Testis (tissue), 3 donors: ENCODE data around the gene APCDD1L. TPM values are rescaled to one million over a fixed set of nuclear protein-coding genes. Genes with fewer than 3 reads are reported as not detected.

ENCODE experiments used
- DNase-seq: peaks from one replicate; pipeline ENCODE4 v3.0.0-alpha.2; 2019
- H3K27ac ChIP-seq, 2 donors: fragments of 200-600 bp; sonication (generic); one replicate each; pipeline ENCODE4 v1.5.1; 2019
- H3K27me3 ChIP-seq: fragments of 200-600 bp; sonication (generic); one replicate; pipeline ENCODE4 v1.5.1; 2019
- H3K36me3 ChIP-seq: fragments of 200-600 bp; sonication (generic); one replicate; pipeline ENCODE4 v1.5.1; 2017; ENCODE audit warnings: low read depth; ENCODE audit errors: missing control alignments
- H3K4me1 ChIP-seq: fragments of 200-600 bp; sonication (generic); one replicate; pipeline ENCODE4 v1.5.1; 2019
- H3K4me3 ChIP-seq, 2 donors: fragments of 200-600 bp; sonication (generic); one replicate each; pipeline ENCODE4 v1.5.1; 2017 to 2019
- H3K9me3 ChIP-seq: fragments of 200-600 bp; sonication (generic); one replicate; pipeline ENCODE4 v1.5.1; 2017
- POLR2A ChIP-seq: fragments of 450-650 bp; IDR thresholded peaks from one replicate; pipeline ENCODE4 v1.6.1; 2017; ENCODE audit warnings: antibody characterized with exemption, mild to moderate bottlenecking, moderate library complexity
- WGBS, 2 donors: methylation state at CpG; one replicate each; pipeline ENCODE4 v1.1.5; 2018; 5-methylcytosine and 5-hydroxymethylcytosine counted together
- intact Hi-C: fragments of 100-400 bp; cut with DNase I; formaldehyde crosslinking; loops from one replicate; pipeline ENCODE4 v1.15.1; 2023; ENCODE audit warnings: low total_unique reads
- polyA plus RNA-seq: library from polyadenylated mRNA; stranded (reverse); fragments of 350-450 nt; fragmentation: Illumina TruSeq; extraction: RNeasy Lipid Tissue Mini Kit (QIAGEN cat#74804); gene quantifications from one replicate; pipeline ENCODE4 v1.2.3, GENCODE V29; 2014; ENCODE audit warnings: low read depth, low replicate concordance; ENCODE audit not compliant: insufficient read depth
- total RNA-seq, 2 donors: library from RNA; depleted of rRNA; stranded (reverse); fragments of >200 nt; gene quantifications; one replicate each; pipeline ENCODE4 v1.2.3, GENCODE V29; 2016
- TF ChIP-seq, protein P1 (sequence below), 3 experiments: fragments of 450-650 bp in 2 of 3; fragments of 200-600 bp in 1 of 3; sonication (generic) in 1 of 3; IDR thresholded peaks; one replicate each; pipeline ENCODE4 v1.5.1; 2016 to 2019; ENCODE audit warnings: antibody characterized with exemption in 3 of 3, mild to moderate bottlenecking in 2 of 3, moderate library complexity in 1 of 3

APCDD1L gene
- total and polyA plus RNA-seq, 3 donors from 2014 or later = 0.12 to 0.20 TPM; not detected in 1

DNA sequence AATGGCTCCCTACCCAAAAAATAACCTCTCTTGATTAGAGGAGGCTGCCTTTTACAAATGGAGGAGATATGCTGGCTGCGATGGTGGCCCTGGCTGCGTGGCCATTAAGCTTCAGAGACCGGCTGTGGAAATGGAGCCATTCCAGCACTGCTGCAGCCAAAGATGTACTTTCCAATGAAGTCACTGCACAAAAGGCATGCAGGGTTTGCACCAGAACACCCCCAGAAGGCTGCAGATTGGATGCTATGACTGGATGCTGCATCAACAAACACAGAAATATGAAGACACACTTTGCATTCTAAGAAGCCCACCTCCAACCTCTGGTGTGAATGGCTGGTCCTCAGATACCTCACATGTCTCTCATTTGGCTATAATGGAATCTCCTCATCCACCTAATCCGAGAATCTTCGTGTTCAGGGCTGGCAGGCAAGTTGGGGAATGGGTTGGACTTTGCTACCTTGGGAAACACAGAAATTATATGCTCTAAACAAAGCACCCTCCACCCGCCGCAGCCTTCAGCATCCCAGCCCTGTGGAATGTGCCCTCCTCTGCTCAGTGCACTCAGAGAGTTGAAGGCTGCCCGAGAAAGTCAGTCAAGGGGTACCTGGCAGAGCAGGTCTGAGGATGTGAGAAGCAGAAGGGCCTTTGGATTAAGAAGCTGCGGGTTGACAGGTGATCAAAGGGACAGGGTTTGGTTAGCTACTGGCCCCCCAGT, 35.3 kb downstream of the APCDD1L start:
- intact Hi-C loops = no loop called here

DNA sequence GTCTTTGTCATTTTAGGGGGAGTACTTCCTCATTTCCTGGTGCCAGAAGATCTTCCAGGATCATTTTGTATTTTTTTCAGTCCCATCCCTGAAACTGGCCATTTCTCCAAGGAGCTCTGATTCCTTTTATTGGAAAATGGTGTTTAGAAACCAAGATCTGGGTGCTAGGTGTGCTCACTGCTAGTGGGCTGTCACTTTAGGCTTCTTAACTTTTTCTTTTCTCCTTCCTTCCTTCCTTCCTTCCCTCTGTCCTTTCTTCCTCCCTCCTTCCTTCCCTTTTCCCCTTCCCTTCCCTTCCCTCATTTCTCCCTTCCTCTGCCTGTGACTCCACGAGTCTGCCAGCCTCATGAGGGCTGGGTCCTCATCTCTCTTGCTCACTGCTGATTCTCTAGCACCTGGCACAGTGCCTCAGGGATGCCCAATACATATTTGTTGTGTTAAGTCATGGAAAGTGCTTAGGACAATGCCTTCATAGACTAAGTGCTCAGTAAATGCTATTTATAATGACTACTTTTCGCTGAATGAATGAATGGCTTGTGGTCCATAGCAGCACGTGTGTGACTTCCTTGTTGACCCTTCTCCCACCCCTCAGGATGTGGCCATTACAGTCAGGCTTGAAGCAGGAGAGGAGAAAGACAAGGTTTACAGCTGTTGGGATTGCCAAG, 36.9 kb downstream of the APCDD1L start:
- Histone ChIP-seq H3K4me1 (no peaks in the 10 kb centered on the region), H3K4me3 (no peak overlapping the region), H3K36me3 (no peaks in the 10 kb centered on the region), H3K27ac (no peak overlapping the region), H3K27me3 (no peaks in the 10 kb centered on the region), H3K9me3 (no peaks in the 10 kb centered on the region)
- intact Hi-C loops = no loop called here
- TF ChIP-seq, protein P1, sequence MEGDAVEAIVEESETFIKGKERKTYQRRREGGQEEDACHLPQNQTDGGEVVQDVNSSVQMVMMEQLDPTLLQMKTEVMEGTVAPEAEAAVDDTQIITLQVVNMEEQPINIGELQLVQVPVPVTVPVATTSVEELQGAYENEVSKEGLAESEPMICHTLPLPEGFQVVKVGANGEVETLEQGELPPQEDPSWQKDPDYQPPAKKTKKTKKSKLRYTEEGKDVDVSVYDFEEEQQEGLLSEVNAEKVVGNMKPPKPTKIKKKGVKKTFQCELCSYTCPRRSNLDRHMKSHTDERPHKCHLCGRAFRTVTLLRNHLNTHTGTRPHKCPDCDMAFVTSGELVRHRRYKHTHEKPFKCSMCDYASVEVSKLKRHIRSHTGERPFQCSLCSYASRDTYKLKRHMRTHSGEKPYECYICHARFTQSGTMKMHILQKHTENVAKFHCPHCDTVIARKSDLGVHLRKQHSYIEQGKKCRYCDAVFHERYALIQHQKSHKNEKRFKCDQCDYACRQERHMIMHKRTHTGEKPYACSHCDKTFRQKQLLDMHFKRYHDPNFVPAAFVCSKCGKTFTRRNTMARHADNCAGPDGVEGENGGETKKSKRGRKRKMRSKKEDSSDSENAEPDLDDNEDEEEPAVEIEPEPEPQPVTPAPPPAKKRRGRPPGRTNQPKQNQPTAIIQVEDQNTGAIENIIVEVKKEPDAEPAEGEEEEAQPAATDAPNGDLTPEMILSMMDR (IDR thresholded peaks at IDR 0.05) = no peak
- TF ChIP-seq POLR2A = no peak
- 94 to 98% methylated on average over 3 of the region's 3 CpGs for WGBS, 2 donors
- no peak for DNase-seq

More for the DNA sequence above, 35.3 kb downstream of the APCDD1L start:
- Histone ChIP-seq H3K9me3 (no peaks in the 10 kb centered on the region), H3K4me3 (no peak overlapping the region), H3K36me3 (no peaks in the 10 kb centered on the region), H3K4me1 (no peaks in the 10 kb centered on the region), H3K27me3 (no peaks in the 10 kb centered on the region), H3K27ac (no peak overlapping the region)
- DNase-seq = no peak
- TF ChIP-seq, protein P1 (IDR thresholded peaks at IDR 0.05) = no peak
- TF ChIP-seq POLR2A = no peak
- 80 to 91% methylated on average over 9 of the region's 9 CpGs for WGBS, 2 donors

DNA sequence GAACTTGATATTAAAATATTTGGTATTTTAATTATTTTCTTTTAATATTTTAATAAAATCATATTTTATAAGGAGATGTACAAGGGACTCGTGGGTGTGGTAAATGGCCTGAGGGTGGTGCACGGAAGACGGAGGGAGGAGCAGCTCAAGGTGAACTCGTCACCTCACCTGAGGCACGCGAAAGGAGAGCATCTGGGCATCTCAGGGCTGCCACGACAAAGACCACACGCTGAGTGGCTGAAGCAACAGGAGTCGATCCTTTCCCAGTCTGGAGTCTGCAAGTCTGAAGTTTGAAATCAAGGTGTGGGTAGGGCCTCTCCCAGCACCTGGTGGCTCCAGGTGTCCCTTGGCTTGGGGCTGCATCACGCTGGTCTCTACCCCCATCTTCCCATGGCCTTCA, 39.7 kb downstream of the APCDD1L start:
- no peaks in the 10 kb centered on the region for H3K27me3 ChIP-seq
- TF ChIP-seq, protein P1 (IDR thresholded peaks at IDR 0.05) = no peak
- TF ChIP-seq POLR2A = no peak
- DNase-seq = no peak
- H3K4me1 ChIP-seq = no peaks in the 10 kb centered on the region
- H3K36me3 ChIP-seq = no peaks in the 10 kb centered on the region
- no peak overlapping the region for H3K4me3 ChIP-seq
- no peak overlapping the region for H3K27ac ChIP-seq
- no peaks in the 10 kb centered on the region for H3K9me3 ChIP-seq
- 87 to 89% methylated on average over 10 of the region's 10 CpGs for WGBS, 2 donors
- intact Hi-C loops = no loop called here

DNA sequence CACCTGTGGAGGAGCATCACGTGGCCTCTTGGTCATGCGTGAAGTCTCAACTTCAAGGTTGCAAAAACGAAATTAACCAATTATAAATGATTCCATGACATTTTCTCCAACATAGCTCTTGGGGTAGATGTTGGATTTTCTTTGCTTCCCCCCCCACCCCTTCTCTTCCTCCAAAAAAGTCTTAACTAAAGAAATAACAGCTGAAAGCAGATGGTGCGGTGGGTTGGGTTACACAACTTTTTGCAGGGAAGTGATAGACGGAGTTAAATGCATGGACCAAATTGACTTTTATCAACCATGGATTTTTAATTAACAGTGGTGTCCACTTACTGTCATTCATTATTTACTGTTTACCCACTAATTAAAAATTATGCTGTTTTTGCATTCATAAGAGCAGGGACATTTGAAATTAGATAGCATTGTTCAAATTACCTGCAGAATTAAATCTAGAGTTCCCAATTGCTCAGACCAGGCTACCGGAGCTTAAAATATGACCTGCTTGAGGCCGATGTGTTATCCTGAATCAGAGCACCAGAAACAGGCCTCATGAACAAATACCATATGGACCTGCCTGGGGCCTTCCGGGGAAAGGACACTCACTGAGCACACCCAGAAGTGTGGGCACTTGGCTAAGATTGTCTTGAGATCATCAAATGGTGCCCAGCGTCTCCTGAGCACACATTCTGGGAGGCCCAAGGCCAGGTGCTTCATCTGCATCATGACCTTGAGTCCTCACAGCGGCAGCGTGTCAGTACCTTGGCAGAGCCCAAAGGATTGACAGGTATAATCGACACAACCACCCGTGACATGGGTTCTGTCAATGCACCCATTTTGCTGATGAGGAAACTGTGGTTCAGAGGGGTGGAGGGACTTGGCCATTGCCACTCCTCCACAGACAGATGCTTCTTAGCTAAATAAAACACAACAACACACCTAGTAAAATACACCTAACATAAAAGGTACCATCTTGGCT, 41.5 kb downstream of the APCDD1L start:
- 91 to 92% methylated on average over 8 to 13 of the region's 13 CpGs for WGBS, 2 donors
- no peak for DNase-seq
- intact Hi-C loops = no loop called here
- no peaks in the 10 kb centered on the region for H3K4me1 ChIP-seq
- TF ChIP-seq POLR2A = no peak
- TF ChIP-seq, protein P1 (IDR thresholded peaks at IDR 0.05) = no peak
- H3K27me3 ChIP-seq = no peaks in the 10 kb centered on the region
- H3K27ac ChIP-seq = no peak overlapping the region
- H3K36me3 ChIP-seq = no peaks in the 10 kb centered on the region
- no peaks in the 10 kb centered on the region for H3K9me3 ChIP-seq
- H3K4me3 ChIP-seq = no peak overlapping the region
